HEK293 (cell line): Measurements from ENCODE around the gene MYO5B.

Experiments
- CTCF ChIP-seq: fragments of 450-650 bp; formaldehyde crosslinking; IDR thresholded peaks from 2 replicates; pipeline ENCODE4 v1.5.1; 2016; ENCODE audit warnings: missing biosample characterization, missing genetic modification characterization
- SP3 ChIP-seq: fragments of 450-650 bp; formaldehyde crosslinking; IDR thresholded peaks from 2 replicates; pipeline ENCODE4 v1.5.1; 2016; ENCODE audit warnings: missing biosample characterization, missing genetic modification characterization
- ZEB2 ChIP-seq: fragments of 450-650 bp; formaldehyde crosslinking; IDR thresholded peaks from 2 replicates; pipeline ENCODE4 v1.5.1; 2016; ENCODE audit warnings: missing biosample characterization, missing genetic modification characterization
- ZNF292 ChIP-seq: fragments of 450-650 bp; formaldehyde crosslinking; IDR thresholded peaks from 2 replicates; pipeline ENCODE4 v1.5.1; 2016; ENCODE audit warnings: low read depth, missing biosample characterization, missing genetic modification characterization, borderline replicate concordance

GRCh38 chr18:50193796-50194630 is 934 bp downstream of the MYO5B start:
- TF ChIP-seq ZNF292 (no peak), ZEB2 (peak; percentile 42; the same call in 1 of the 2 replicates), CTCF (tag by site-specific recombination) (no peak), SP3 (tag by site-specific recombination) (no peak)
